Eye (tissue), 1 donor: ENCODE results near the gene CD99L2.
A peak's percentile ranks its signal among the peaks of the same experiment; 100 is the strongest.
"Not testable (repeated sequence)": the region's sequence is repeated elsewhere in the genome, so short reads cannot be mapped to it uniquely, and the experiment has no call there.

Experiments
- DNase-seq: peaks from one replicate; pipeline ENCODE4 v3.0.0-alpha.2; 2015

Gene CD99L2

DNA sequence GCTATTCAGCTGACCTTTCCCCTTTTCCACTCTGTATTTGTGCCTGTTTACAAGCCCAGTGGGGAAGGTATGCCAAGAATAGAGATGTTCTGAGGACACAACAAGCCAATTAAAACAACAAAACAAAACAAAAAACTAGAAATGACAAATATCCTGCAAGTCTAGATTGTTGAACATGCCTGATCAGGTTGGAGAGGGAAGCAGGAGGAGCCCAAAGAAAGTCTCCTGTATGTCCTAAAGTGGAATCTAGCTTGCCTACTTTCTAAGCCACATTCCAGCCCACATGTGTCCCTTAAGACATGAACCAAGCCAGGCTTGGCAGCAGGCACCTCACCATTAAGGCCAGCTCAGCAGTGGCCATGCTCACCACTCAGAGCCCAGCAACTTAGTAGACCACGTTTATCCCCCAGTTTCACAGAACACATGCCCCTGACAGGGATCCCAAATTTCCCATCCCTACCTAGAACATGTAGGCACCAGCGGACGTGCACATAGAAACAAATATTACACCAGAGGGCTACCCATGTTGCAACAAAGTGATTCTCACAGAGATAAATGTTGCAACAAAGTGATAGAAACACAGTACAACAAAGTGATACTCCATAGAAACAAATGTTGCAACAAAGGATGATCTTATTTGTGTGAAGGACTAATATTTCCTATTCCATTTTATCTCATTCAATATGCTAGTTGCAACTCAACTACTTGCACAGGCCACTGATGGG is 48.3 kb downstream of the CD99L2 start:
- DNase-seq, result no peak

DNA sequence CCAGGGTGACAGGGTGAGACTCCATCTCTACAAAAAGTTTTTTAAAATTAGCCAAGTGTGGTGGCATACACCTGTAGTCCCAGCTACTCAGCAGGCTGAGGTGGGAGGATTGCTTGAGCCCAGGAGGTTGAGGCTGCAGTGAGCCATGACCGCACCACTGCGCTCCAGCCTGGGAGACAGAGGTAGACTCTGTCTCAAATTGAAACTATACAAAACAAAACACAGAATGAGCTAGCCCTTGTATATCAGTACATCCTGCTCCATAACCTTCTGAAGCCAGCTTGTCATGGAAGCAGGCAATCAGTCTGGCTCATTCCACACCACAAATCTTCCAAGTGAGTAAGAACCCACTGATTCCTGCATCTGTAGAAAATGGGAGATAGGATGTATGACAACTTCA is 49.0 kb downstream of the CD99L2 start:
- DNase-seq, result no peak

GRCh38 chrX:150848914-150849365 is 49.5 kb downstream of the CD99L2 start:
- no peak for DNase-seq

GRCh38 chrX:150847088-150847487 is 51.4 kb downstream of the CD99L2 start:
- DNase-seq, result no peak

DNA sequence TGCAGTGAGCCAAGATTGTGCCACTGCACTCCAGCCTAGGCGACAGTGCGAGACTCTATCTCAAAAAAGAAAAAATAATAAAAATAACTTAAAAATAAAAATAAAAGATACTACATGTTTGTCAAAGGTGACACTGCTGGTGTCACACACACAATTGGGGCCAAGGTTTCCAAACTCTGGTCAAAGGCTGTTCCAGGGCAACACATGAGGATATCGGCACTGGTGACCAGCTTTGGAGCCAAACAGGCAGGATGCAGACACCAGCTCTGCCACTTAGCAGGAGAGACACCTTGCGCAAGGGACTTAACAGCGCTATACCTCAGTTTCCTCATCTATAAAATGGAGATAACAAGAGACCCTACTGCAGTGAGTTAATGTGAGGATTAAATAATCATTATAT is 52.3 kb downstream of the CD99L2 start:
- no peak for DNase-seq

DNA sequence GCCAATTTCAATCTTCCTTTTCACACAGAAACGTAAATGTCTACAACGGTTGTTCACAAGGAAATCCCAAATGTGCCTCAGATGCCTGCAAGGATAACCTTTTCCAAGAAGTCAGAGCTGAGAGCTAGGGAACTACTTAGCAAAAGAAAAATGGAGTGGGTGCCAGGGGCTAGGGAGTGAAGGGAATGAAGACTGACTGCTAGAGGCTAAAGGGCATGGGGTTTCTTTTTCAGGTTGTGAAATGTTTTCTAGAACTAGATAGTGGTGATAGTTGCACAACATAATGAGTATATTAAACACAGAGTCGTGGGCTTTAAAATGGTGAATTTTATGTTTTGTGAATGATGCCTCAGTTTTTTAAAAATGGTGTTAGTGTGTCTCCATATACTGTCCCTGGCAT is 53.4 kb downstream of the CD99L2 start:
- no peak for DNase-seq

GRCh38 chrX:150844016-150844415 is 54.5 kb downstream of the CD99L2 start:
- no peak for DNase-seq

- peak; percentile 56 for DNase-seq
Observed at GRCh38 chrX:150842198-150842685, 56.2 kb downstream of the CD99L2 start.

GRCh38 chrX:150841456-150842197 is 56.8 kb downstream of the CD99L2 start:
- no peak for DNase-seq

- DNase-seq, result no peak
Observed at GRCh38 chrX:150837845-150838244, 60.6 kb downstream of the CD99L2 start.

DNA sequence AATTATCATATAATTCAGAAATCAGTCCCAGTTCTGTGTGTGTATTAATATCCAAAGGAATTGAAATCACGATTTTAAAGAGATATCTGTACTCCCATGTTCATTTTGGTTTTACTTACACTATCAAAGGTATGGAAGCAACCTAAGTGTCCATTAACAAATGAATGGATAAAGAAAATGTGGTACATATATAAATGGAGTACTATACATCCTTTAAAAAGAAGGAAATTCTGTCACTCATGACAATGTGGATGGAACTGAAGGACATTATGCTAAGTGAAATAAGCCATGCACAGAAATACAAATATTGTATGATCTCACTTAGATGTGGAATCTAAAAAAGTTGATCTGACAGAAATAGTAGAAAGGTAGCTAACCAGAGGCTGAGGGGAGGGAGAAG is 63.8 kb downstream of the CD99L2 start:
- no peak for DNase-seq

DNA sequence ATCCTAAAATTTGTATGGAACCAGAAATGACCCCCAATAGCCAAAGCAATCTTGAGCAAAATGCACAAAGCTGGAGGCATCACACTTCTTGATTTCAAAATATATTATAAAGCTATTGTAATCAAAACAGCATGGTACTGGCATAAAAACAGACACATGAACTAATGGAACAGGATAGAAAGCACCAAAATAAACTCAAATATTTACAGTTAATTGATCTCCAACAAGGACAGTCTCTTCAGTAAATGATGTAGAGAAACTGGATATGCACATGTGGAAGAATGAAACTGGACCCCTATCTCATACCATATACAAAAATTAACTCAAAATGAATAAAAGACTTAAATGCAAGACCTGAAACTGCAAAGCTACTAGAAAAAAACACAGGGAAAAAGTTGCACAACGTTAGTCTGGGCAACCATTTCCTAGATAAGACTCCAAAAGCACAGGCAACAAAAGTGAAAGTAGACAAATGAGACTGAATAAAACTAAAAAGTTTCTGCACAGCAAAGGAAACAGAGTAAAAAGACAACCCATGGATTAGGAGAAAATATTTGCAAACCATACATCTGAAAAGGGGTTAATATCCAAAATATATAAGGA is 64.9 kb downstream of the CD99L2 start:
- no peak for DNase-seq

- DNase-seq, result no peak
Observed at GRCh38 chrX:150831863-150832262, 66.6 kb downstream of the CD99L2 start.

- no peak for DNase-seq
Observed at GRCh38 chrX:150828785-150829184, 69.7 kb downstream of the CD99L2 start.

GRCh38 chrX:150824352-150824751 is 74.1 kb downstream of the CD99L2 start:
- DNase-seq, result not testable (repeated sequence)

DNA sequence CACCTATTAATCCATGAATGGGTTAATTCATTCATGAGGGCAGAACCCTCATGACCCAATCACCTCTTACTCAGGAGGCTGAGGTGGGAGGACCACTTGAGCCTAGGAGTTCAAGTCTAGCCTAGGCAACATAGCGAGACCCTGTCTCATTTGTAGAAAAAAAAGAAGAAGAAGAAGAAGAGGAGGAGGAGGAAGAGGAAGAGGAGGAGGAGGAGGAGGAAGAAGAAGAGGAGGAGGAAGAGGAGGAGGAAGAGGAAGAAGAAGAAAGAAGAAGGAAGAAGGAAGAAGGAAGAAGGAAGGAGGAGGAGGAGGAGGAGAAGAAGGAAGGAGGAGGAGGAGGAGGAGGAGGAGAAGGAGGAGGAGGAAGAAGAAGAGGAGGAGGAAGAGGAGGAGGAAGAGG is 74.6 kb downstream of the CD99L2 start:
- DNase-seq, result not testable (repeated sequence)

DNA sequence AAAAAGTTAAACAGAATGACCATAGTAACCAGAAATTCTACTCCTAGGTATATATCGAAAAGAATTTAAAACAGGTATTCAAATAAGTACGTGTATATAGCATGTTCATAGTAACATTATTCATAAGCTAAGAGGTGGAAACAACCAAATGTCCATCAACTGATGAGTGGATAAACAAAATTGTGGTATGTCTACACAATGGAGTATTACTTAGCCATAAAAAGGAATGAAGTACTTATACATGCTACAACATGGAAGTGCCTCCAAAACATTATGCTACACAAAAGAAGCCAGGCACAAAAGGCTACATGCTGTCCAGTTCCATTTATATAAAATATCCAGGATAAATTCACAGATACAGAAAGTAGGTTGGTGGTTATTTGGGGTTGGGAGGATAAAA is 76.5 kb downstream of the CD99L2 start:
- DNase-seq, result no peak

- DNase-seq, result no peak
Observed at GRCh38 chrX:150813922-150814321, 84.5 kb downstream of the CD99L2 start.

GRCh38 chrX:150806827-150807226 is 91.6 kb downstream of the CD99L2 start:
- no peak for DNase-seq

GRCh38 chrX:150805736-150806135 is 92.7 kb downstream of the CD99L2 start:
- no peak for DNase-seq

DNA sequence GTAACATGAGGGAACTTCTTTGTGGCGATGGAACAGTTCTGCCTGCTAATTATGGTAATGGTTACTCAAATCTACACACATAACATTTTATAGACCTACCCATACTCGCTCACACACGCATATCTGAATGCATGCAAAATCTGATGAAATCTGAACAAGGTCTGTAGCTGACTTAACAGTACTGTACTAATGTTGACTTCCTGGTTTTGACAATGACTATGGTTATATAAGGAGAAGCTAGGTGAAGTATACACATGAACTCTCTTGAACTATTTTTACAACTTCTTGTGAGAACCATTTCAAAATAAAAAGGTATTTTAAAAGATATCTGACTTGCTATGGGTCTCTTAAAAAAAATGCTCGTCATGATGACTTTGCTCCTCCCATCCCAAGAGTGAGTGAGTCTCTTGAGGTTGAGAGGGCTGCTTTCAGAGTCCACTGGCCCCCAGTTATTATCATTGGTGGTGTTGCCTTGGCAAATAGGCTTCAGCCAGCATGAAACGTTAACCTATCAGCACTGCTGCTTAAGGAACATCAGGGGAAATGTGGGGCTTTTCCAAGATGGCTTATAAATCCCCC is 105.4 kb downstream of the CD99L2 start:
- no peak for DNase-seq

- no peak for DNase-seq
Observed at GRCh38 chrX:150790021-150790420, 108.4 kb downstream of the CD99L2 start.

DNA sequence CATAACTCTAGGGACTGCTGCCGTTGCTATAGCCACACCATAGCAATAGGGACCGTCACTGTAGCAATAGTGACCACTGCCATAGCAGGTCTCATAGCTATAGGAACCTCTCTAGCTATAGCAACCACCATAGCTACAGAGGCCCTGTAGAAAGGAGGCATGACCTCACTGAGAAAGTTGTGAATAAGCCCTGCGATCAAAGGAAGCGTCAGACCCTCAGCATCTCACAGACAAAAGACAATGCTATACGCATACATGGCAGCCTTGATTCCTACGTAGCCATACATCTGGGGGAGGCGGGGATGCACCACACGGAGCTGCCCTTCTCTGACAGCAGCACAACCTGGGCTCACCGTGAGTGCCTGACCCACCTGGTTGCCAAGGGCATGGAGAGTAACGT is 116.8 kb downstream of the CD99L2 start:
- DNase-seq, result no peak
